BLaER1 treated with 17β-estradiol and CSF1 and Interleukin-3, amounts not matched to agents 10 nM and 100 nM (cell line): ENCODE data around the gene ITGB3.
A peak's percentile ranks its signal among the peaks of the same experiment; 100 is the strongest.

Experiments used
- H3K27ac ChIP-seq, 11 experiments: shearing (Covaris generic); formaldehyde crosslinking; 2 replicates each; pipeline ENCODE4 v1.8.1; 2022
- H3K27me3 ChIP-seq, 11 experiments: shearing (Covaris generic); formaldehyde crosslinking; 2 replicates each; pipeline ENCODE4 v1.8.1; 2022
- H3K36me3 ChIP-seq, 11 experiments: shearing (Covaris generic); formaldehyde crosslinking; 2 replicates each; pipeline ENCODE4 v1.8.1; 2022
- H3K4me1 ChIP-seq, 10 experiments: shearing (Covaris generic); formaldehyde crosslinking; 2 replicates each; pipeline ENCODE4 v1.8.1; 2022
- H3K4me2 ChIP-seq, 11 experiments: shearing (Covaris generic); formaldehyde crosslinking; 2 replicates each; pipeline ENCODE4 v1.8.1; 2022
- H3K4me3 ChIP-seq, 10 experiments: shearing (Covaris generic); formaldehyde crosslinking; 2 replicates each; pipeline ENCODE4 v1.8.1; 2022
- H3K9ac ChIP-seq, 11 experiments: shearing (Covaris generic); formaldehyde crosslinking; 2 replicates each; pipeline ENCODE4 v1.8.1; 2022
- H3K9me3 ChIP-seq, 11 experiments: shearing (Covaris generic); formaldehyde crosslinking; replicated peaks in 1 of 11; 2 replicates each; pipeline ENCODE4 v1.8.1; 2022
- H4K20me1 ChIP-seq, 11 experiments: shearing (Covaris generic); formaldehyde crosslinking; 2 replicates each; pipeline ENCODE4 v1.8.1; 2022
- Cebpa-rat ChIP-seq, 11 experiments: shearing (Covaris generic); IDR thresholded peaks; 2 replicates each; pipeline ENCODE4 v1.8.1; 2022

ITGB3 gene

GRCh38 chr17:47253541-47254402, at the start of gene ITGB3:
ITGB3 (plus strand) TSS chr17:47253827; CDS start chr17:47253862, 35 bp downstream.
- peak within 1 kb of the TSS; percentile 92 to 100 (median 98) for H3K4me2 ChIP-seq
- peak within 1 kb of the TSS; percentile 36 to 78 (median 60); a peak in 20 of 22 replicates for H3K9ac ChIP-seq
- peaks cover 0 to 34% (median 0%) of the 10 kb centered on the region in 11 experiments; a peak in 4 of 22 replicates for H4K20me1 ChIP-seq
- H3K4me1 ChIP-seq: peaks cover 29 to 39% (median 35%) of the 10 kb centered on the region in 10 experiments
- TF ChIP-seq Cebpa-rat (IDR thresholded peaks at IDR 0.05): no peak
- H3K36me3 ChIP-seq: no peaks in the 10 kb centered on the region
- peaks cover 0 to 4% (median 0%) of the 10 kb centered on the region in 11 experiments; a peak in 5 of 22 replicates for H3K9me3 ChIP-seq
- H3K27ac ChIP-seq: peak within 1 kb of the TSS in 3 of 11 experiments; percentile 15 to 17 (median 17); a peak in 2 of 22 replicates
- H3K27me3 ChIP-seq: peaks cover 27 to 57% (median 38%) of the 10 kb centered on the region in 11 experiments
- H3K4me3 ChIP-seq: peak within 1 kb of the TSS; percentile 61 to 75 (median 67)

GRCh38 chr17:47203984-47204721, 49.5 kb upstream of the ITGB3 start:
- peaks cover 72 to 86% (median 79%) of the 10 kb centered on the region in 10 experiments for H3K4me1 ChIP-seq
- peaks cover 0 to 5% (median 3%) of the 10 kb centered on the region in 11 experiments; a peak in 6 of 22 replicates for H3K9me3 ChIP-seq
- H3K4me2 ChIP-seq: peak overlapping the region; percentile 75 to 96 (median 89)
- no peaks in the 10 kb centered on the region for H3K36me3 ChIP-seq
- H4K20me1 ChIP-seq: peaks cover 0 to 21% (median 7%) of the 10 kb centered on the region in 11 experiments; a peak in 6 of 22 replicates
- TF ChIP-seq Cebpa-rat (IDR thresholded peaks at IDR 0.05): no peak
- H3K4me3 ChIP-seq: peak overlapping the region in 7 of 10 experiments; percentile 6 to 50 (median 21); a peak in 8 of 20 replicates
- peak overlapping the region; percentile 28 to 74 (median 52); a peak in 18 of 22 replicates for H3K9ac ChIP-seq
- peaks cover 0 to 12% (median 0%) of the 10 kb centered on the region in 11 experiments; a peak in 4 of 22 replicates for H3K27me3 ChIP-seq
- peak overlapping the region in 10 of 11 experiments; percentile 42 to 84 (median 64); a peak in 17 of 22 replicates for H3K27ac ChIP-seq

- H3K27me3 ChIP-seq: peaks cover 0 to 16% (median 0%) of the 10 kb centered on the region in 11 experiments; a peak in 4 of 22 replicates
- no peak for TF ChIP-seq Cebpa-rat (IDR thresholded peaks at IDR 0.05)
- no peaks in the 10 kb centered on the region for H3K36me3 ChIP-seq
- peak overlapping the region; percentile 42 to 84 (median 61); a peak in 21 of 22 replicates for H3K27ac ChIP-seq
- H4K20me1 ChIP-seq: peaks cover 0 to 21% (median 7%) of the 10 kb centered on the region in 11 experiments; a peak in 6 of 22 replicates
- H3K4me1 ChIP-seq: peaks cover 74 to 86% (median 79%) of the 10 kb centered on the region in 10 experiments
- peaks cover 0 to 5% (median 3%) of the 10 kb centered on the region in 11 experiments; a peak in 6 of 22 replicates for H3K9me3 ChIP-seq
- peak overlapping the region in 9 of 10 experiments; percentile 5 to 50 (median 19); a peak in 13 of 20 replicates for H3K4me3 ChIP-seq
- H3K9ac ChIP-seq: peak overlapping the region; percentile 28 to 74 (median 52); a peak in 21 of 22 replicates
- peak overlapping the region; percentile 75 to 96 (median 89) for H3K4me2 ChIP-seq
Measured at GRCh38 chr17:47204722-47205418, 48.8 kb upstream of the ITGB3 start.

- Histone ChIP-seq H3K27ac (peak overlapping the region; percentile 42 to 84 (median 61); a peak in 21 of 22 replicates), H3K4me3 (peak overlapping the region in 8 of 10 experiments; percentile 5 to 50 (median 20); a peak in 11 of 20 replicates), H3K4me2 (peak overlapping the region; percentile 75 to 96 (median 89)), H3K27me3 (peaks cover 0 to 17% (median 0%) of the 10 kb centered on the region in 11 experiments; a peak in 4 of 22 replicates), H4K20me1 (peaks cover 0 to 16% (median 7%) of the 10 kb centered on the region in 11 experiments; a peak in 6 of 22 replicates), H3K9me3 (peaks cover 0 to 5% (median 3%) of the 10 kb centered on the region in 11 experiments; a peak in 6 of 22 replicates), H3K36me3 (no peaks in the 10 kb centered on the region), H3K4me1 (peaks cover 69 to 86% (median 78%) of the 10 kb centered on the region in 10 experiments), H3K9ac (peak overlapping the region; percentile 28 to 74 (median 52); a peak in 19 of 22 replicates)
- TF ChIP-seq Cebpa-rat (IDR thresholded peaks at IDR 0.05): peak in 1 of 11 experiments; percentile 13; a peak in 1 of 22 replicates
Measured at GRCh38 chr17:47205419-47205963, 48.1 kb upstream of the ITGB3 start.

- Histone ChIP-seq H3K36me3 (no peaks in the 10 kb centered on the region), H3K9me3 (peaks cover 0 to 5% (median 3%) of the 10 kb centered on the region in 11 experiments; a peak in 6 of 22 replicates), H3K4me3 (no peak overlapping the region), H3K27me3 (peaks cover 0 to 22% (median 0%) of the 10 kb centered on the region in 11 experiments; a peak in 4 of 22 replicates), H3K4me2 (peak overlapping the region; percentile 75 to 96 (median 89)), H3K27ac (peak overlapping the region in 3 of 11 experiments; percentile 13 to 84 (median 15); a peak in 1 of 22 replicates), H3K4me1 (peaks cover 59 to 83% (median 77%) of the 10 kb centered on the region in 10 experiments), H3K9ac (peak overlapping the region in 4 of 11 experiments; percentile 12 to 70 (median 31); a peak in 3 of 22 replicates), H4K20me1 (peaks cover 0 to 15% (median 7%) of the 10 kb centered on the region in 11 experiments; a peak in 6 of 22 replicates)
- no peak for TF ChIP-seq Cebpa-rat (IDR thresholded peaks at IDR 0.05)
Measured at GRCh38 chr17:47207143-47208067, 46.2 kb upstream of the ITGB3 start.

- TF ChIP-seq Cebpa-rat (IDR thresholded peaks at IDR 0.05): no peak
- Histone ChIP-seq H3K4me1 (peaks cover 53 to 73% (median 70%) of the 10 kb centered on the region in 10 experiments), H3K36me3 (no peaks in the 10 kb centered on the region), H3K9ac (peak within 1 kb of the TSS in 4 of 11 experiments; percentile 30 to 60 (median 53); a peak in 8 of 22 replicates), H3K4me3 (peak within 1 kb of the TSS in 3 of 10 experiments; percentile 9 to 44 (median 20); a peak in 5 of 20 replicates), H3K9me3 (no peaks in the 10 kb centered on the region), H3K27me3 (peaks cover 0 to 22% (median 0%) of the 10 kb centered on the region in 11 experiments; a peak in 4 of 22 replicates), H3K27ac (peak within 1 kb of the TSS in 4 of 11 experiments; percentile 21 to 43 (median 34); a peak in 7 of 22 replicates), H3K4me2 (peak within 1 kb of the TSS; percentile 27 to 96 (median 89)), H4K20me1 (peaks cover 0 to 15% (median 7%) of the 10 kb centered on the region in 11 experiments; a peak in 6 of 22 replicates)
Measured at GRCh38 chr17:47208744-47209488, 44.7 kb upstream of the ITGB3 start, which contains the start of gene MYL4. MYL4 (plus strand) TSS chr17:47209348; CDS start chr17:47209423, 75 bp downstream.
